Duodenal mucosa (tissue), 2 donors: ENCODE measurements around the gene LILRB5.
"Not testable (repeated sequence)": the region's sequence is repeated elsewhere in the genome, so short reads cannot be mapped to it uniquely, and the experiment has no call there.

Source experiments
- H3K27ac ChIP-seq: one replicate; pipeline ENCODE4 v1.7.0; 2013; ENCODE audit warnings: low read depth, low read length
- H3K27me3 ChIP-seq, 2 donors: one replicate each; pipeline ENCODE4 v1.7.0; 2013; ENCODE audit warnings: low read length in 2 of 2, control low read depth in 1 of 2; ENCODE audit not compliant: insufficient read depth in 2 of 2, control insufficient read depth in 1 of 2
- H3K36me3 ChIP-seq, 2 donors: one replicate each; pipeline ENCODE4 v1.7.0; 2013; ENCODE audit warnings: low read length in 2 of 2, control low read depth in 1 of 2; ENCODE audit not compliant: insufficient read depth in 2 of 2, control insufficient read depth in 1 of 2
- H3K4me1 ChIP-seq, 2 donors: one replicate each; pipeline ENCODE4 v1.7.0; 2013; ENCODE audit warnings: low read length in 2 of 2, control low read depth in 1 of 2; ENCODE audit not compliant: insufficient read depth in 2 of 2, control insufficient read depth in 1 of 2
- H3K4me3 ChIP-seq, 2 donors: one replicate each; pipeline ENCODE4 v1.7.0; 2013; ENCODE audit warnings: low read length in 2 of 2, low read depth in 1 of 2
- H3K9ac ChIP-seq, 2 donors: one replicate each; pipeline ENCODE4 v1.7.0; 2013; ENCODE audit warnings: low read length in 2 of 2, low read depth in 1 of 2
- H3K9me3 ChIP-seq, 2 donors: one replicate each; pipeline ENCODE4 v1.7.0; 2013; ENCODE audit warnings: low read length in 2 of 2, control low read depth in 1 of 2; ENCODE audit not compliant: control insufficient read depth in 1 of 2

Gene LILRB5

GRCh38 chr19:54286283-54286682 is 29.2 kb upstream of the LILRB5 start:
- not testable (repeated sequence) for H3K4me1 ChIP-seq, H3K27ac ChIP-seq, H3K36me3 ChIP-seq, H3K4me3 ChIP-seq, H3K9ac ChIP-seq, H3K27me3 ChIP-seq, H3K9me3 ChIP-seq

GRCh38 chr19:54285427-54286056 is 28.5 kb upstream of the LILRB5 start:
- H3K27me3 ChIP-seq, H3K4me3 ChIP-seq, H3K9me3 ChIP-seq, H3K9ac ChIP-seq, H3K27ac ChIP-seq, H3K4me1 ChIP-seq, H3K36me3 ChIP-seq: not testable (repeated sequence)

DNA sequence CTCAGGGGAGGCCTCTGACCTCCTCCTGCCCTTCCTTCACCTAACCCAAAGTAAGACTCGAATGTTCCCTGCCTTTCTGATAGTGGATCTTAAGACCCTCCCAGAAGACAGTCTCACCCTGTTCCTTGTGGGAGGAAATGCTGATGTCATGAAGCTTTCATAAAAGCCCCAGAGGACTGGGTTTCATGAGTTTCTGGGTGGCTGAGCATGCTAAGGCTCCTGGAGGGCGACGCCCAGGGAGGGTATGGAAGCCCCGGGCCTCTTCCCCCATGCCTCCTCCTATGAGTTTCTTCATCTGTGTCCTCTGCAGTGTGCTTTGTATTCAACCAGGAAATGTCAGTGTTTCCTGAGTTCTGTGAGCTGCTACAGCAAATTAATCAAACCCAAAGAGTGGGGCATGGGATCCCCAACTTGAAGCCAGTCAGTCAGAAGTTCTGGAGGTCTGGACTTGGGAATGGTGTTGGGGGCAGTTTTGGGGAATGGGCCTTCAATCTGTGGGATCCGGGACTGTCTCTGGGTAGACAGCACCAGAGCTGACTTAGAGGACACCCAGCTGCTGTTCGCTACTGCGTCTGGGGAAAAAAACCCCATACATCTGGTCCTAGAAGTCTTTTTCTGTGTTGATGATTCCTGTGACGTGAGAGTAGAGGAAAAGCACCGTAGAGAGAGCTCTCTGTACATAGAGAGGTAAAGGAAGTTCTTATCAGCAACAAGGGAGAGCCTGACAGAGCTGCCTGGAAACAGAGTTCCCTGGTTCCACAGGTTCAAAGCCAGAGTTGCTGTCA is 25.8 kb upstream of the LILRB5 start:
- Histone ChIP-seq H3K9me3 (no peaks in the 10 kb centered on the region), H3K4me3 (no peak overlapping the region), H3K27ac (no peak overlapping the region), H3K27me3 (no peaks in the 10 kb centered on the region), H3K36me3 (no peaks in the 10 kb centered on the region), H3K9ac (no peak overlapping the region), H3K4me1 (no peaks in the 10 kb centered on the region)

DNA sequence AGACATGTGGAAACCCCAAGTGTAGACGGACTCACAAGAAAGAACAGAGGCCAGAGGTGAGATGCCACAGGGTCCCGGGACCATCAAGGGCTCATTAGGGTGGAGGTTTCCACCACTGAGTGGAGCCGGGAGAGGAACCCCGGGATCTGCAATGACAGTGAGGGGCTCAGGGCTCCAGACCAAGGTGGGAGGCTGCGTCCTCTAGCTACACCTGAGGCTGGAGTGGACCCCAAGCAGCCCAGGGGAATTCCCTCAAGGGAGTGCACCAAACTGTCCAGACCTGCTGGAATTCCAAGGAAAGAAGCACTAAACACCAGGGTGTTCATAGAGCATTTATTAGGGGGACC is 24.6 kb upstream of the LILRB5 start:
- not testable (repeated sequence) for H3K27ac ChIP-seq, H3K36me3 ChIP-seq

GRCh38 chr19:54281007-54281728 is 24.1 kb upstream of the LILRB5 start, which contains the start of gene LILRB2:
TSS of gene LILRB2 (minus strand) at chr19:54281110. CDS start at chr19:54280496, 614 bp downstream.
- no peaks in the 10 kb centered on the region for H3K4me1 ChIP-seq

More for the DNA sequence above, 24.6 kb upstream of the LILRB5 start:
- H3K4me3 ChIP-seq, H3K4me1 ChIP-seq, H3K27me3 ChIP-seq, H3K9me3 ChIP-seq, H3K9ac ChIP-seq: not testable (repeated sequence)

DNA sequence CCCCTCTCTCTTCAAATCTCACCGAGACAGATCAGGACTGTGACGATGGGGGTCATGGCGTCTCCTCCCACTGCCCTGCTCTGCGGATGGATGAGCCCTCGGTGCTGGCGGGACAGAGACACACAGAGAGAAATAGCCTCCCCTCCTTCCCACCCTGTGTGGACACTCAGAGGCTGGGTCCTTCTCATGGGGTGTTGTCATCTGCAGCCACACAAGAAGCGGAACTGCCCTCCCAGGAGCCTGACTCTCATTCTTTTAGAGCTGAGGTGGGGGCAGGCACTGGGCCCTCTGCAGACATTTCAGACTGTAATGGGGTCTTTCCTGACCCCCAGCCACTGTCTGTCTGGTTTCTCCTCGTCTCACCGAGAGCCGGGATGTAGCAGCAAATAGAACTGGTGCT is 23.4 kb upstream of the LILRB5 start:
- H3K4me1 ChIP-seq, H3K9me3 ChIP-seq, H3K9ac ChIP-seq, H3K36me3 ChIP-seq, H3K27ac ChIP-seq, H3K27me3 ChIP-seq: not testable (repeated sequence)
- H3K4me3 ChIP-seq = peak overlapping the region in 1 of 2 donors; percentile 8

More at GRCh38 chr19:54281007-54281728, 24.1 kb upstream of the LILRB5 start, which contains the start of gene LILRB2:
- Histone ChIP-seq H3K9ac (no peak within 1 kb of the TSS), H3K4me3 (peak within 1 kb of the TSS in 1 of 2 donors; percentile 8), H3K27ac (no peak within 1 kb of the TSS), H3K36me3 (no peaks in the 10 kb centered on the region), H3K27me3 (no peaks in the 10 kb centered on the region), H3K9me3 (no peaks in the 10 kb centered on the region)

DNA sequence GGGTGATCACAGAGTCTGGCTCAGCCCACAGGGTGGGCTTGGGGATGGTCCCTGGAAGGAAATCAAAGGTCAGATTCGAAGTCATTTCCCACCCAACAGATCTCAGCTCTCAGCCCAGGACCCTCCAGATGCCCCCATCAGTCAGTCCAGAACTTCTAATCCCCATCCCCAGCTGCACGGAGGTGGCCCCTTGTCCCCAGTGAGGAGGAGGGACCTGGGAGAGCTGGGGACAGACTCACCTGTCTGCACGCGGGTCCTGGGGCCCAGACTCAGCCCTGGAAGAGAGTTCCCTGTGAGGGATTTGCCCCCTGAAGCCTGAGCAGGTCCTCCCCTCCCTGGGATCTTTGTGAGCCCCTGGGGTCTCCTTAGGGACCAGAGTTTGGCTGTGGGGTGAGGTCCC is 23.0 kb upstream of the LILRB5 start:
- H3K9me3 ChIP-seq, H3K4me1 ChIP-seq, H3K27ac ChIP-seq, H3K9ac ChIP-seq, H3K36me3 ChIP-seq, H3K4me3 ChIP-seq, H3K27me3 ChIP-seq: not testable (repeated sequence)

GRCh38 chr19:54279406-54279962 is 22.4 kb upstream of the LILRB5 start:
- Histone ChIP-seq H3K27ac (no peak overlapping the region), H3K4me1 (no peaks in the 10 kb centered on the region), H3K9me3 (no peaks in the 10 kb centered on the region), H3K27me3 (no peaks in the 10 kb centered on the region), H3K36me3 (no peaks in the 10 kb centered on the region), H3K4me3 (no peak overlapping the region), H3K9ac (no peak overlapping the region)

GRCh38 chr19:54278571-54279195 is 21.6 kb upstream of the LILRB5 start:
- H3K27me3 ChIP-seq, H3K9ac ChIP-seq, H3K27ac ChIP-seq: not testable (repeated sequence)

GRCh38 chr19:54278056-54278455 is 21.0 kb upstream of the LILRB5 start:
- not testable (repeated sequence) for H3K4me3 ChIP-seq, H3K9ac ChIP-seq, H3K27ac ChIP-seq, H3K4me1 ChIP-seq, H3K36me3 ChIP-seq, H3K27me3 ChIP-seq, H3K9me3 ChIP-seq

More at GRCh38 chr19:54278571-54279195, 21.6 kb upstream of the LILRB5 start:
- not testable (repeated sequence) for H3K4me1 ChIP-seq, H3K4me3 ChIP-seq, H3K36me3 ChIP-seq, H3K9me3 ChIP-seq
